ENCODE measurements around the gene RFLNA. TPM values are rescaled to one million over a fixed set of nuclear protein-coding genes. Genes with fewer than 3 reads are reported as not detected.

The RFLNA gene
- total and polyA plus RNA-seq, 11 donors = 0.06 to 0.63 (median 0.22) TPM; not detected in 5

- TF ChIP-seq POLR2A (IDR thresholded peaks at IDR 0.05) (no peak), CTCF (IDR thresholded peaks at IDR 0.05) (no peak)
- Histone ChIP-seq H3K4me1 (peaks cover 3 to 22% (median 11%) of the 10 kb centered on the region in 12 donors), H3K27me3 (peaks cover 2 to 35% (median 19%) of the 10 kb centered on the region in 9 donors), H3K9me3 (no peaks in the 10 kb centered on the region), H3K4me3 (peak overlapping the region in 11 of 12 donors; percentile 7 to 57 (median 43)), H3K27ac (no peak overlapping the region), H3K36me3 (no peaks in the 10 kb centered on the region)
- DNase-seq (peak in 1 of 5 donors; percentile 56), ATAC-seq (no peak)
- 5 to 23% (median 9%) methylated on average over 7 to 42 of the region's 42 CpGs for WGBS, 4 donors
- intact Hi-C loops (cut with DNase I) = no loop called here
Measured at GRCh38 chr12:124295431-124296058, 652 bp downstream of the RFLNA start.

GRCh38 chr12:124296295-124296915 lies 1.5 kb downstream of the RFLNA start:
- H3K4me3 ChIP-seq = peak overlapping the region in 2 of 12 donors; percentile 6 to 57
- WGBS, 4 donors = 35 to 47% (median 42%) methylated on average over 21 of the region's 21 CpGs
- H3K27ac ChIP-seq = no peak overlapping the region

GRCh38 chr12:124296916-124297351 lies 2.0 kb downstream of the RFLNA start:
- ATAC-seq (no peak), DNase-seq (no peak)
- TF ChIP-seq POLR2A (IDR thresholded peaks at IDR 0.05) (no peak), CTCF (IDR thresholded peaks at IDR 0.05) (no peak)
- H3K9me3 ChIP-seq = no peaks in the 10 kb centered on the region
- H3K36me3 ChIP-seq = no peaks in the 10 kb centered on the region
- H3K27me3 ChIP-seq = peaks cover 2 to 35% (median 19%) of the 10 kb centered on the region in 9 donors
- peaks cover 3 to 22% (median 11%) of the 10 kb centered on the region in 12 donors for H3K4me1 ChIP-seq
- intact Hi-C loops (cut with DNase I) = no loop called here
- WGBS, 4 donors = 68 to 76% (median 70%) methylated on average over 9 of the region's 9 CpGs
- H3K27ac ChIP-seq = no peak overlapping the region
- H3K4me3 ChIP-seq = no peak overlapping the region

More at GRCh38 chr12:124296295-124296915, 1.5 kb downstream of the RFLNA start:
- no peaks in the 10 kb centered on the region for H3K36me3 ChIP-seq
- H3K27me3 ChIP-seq = peaks cover 2 to 35% (median 19%) of the 10 kb centered on the region in 9 donors
- intact Hi-C loops (cut with DNase I) = no loop called here
- DNase-seq = peak in 1 of 5 donors; percentile 51
- peaks cover 3 to 22% (median 11%) of the 10 kb centered on the region in 12 donors for H3K4me1 ChIP-seq
- no peak for TF ChIP-seq CTCF (IDR thresholded peaks at IDR 0.05)
- TF ChIP-seq POLR2A (IDR thresholded peaks at IDR 0.05) = no peak
- no peak for ATAC-seq
- no peaks in the 10 kb centered on the region for H3K9me3 ChIP-seq

- DNase-seq (no peak), ATAC-seq (no peak)
- H3K27ac ChIP-seq = no peak overlapping the region
- TF ChIP-seq CTCF (IDR thresholded peaks at IDR 0.05) (no peak), POLR2A (IDR thresholded peaks at IDR 0.05) (no peak)
- H3K4me3 ChIP-seq = no peak overlapping the region
- intact Hi-C loops (cut with DNase I) = no loop called here
- WGBS, 4 donors = 91 to 95% (median 92%) methylated on average over 4 of the region's 4 CpGs
- H3K9me3 ChIP-seq = no peaks in the 10 kb centered on the region
- peaks cover 2 to 35% (median 19%) of the 10 kb centered on the region in 9 donors for H3K27me3 ChIP-seq
- H3K36me3 ChIP-seq = no peaks in the 10 kb centered on the region
- H3K4me1 ChIP-seq = peaks cover 3 to 22% (median 11%) of the 10 kb centered on the region in 12 donors
Measured at GRCh38 chr12:124297389-124297788, 2.5 kb downstream of the RFLNA start.
